ENCODE measurements around the gene ARRB1.
"Not testable (repeated sequence)": the region's sequence is repeated elsewhere in the genome, so short reads cannot be mapped to it uniquely, and the experiment has no call there.

ARRB1 gene

GRCh38 chr11:75312346-75312745 lies 39.1 kb downstream of the ARRB1 start:
- peaks cover 37 to 38% of the 10 kb centered on the region in 2 donors for H3K4me1 ChIP-seq (ENCODE audit: control insufficient read depth in 1 of 2, insufficient read depth in 2 of 2, low read length in 2 of 2)
- peak overlapping the region in 1 of 2 donors; percentile 31 for H3K4me3 ChIP-seq (ENCODE audit: low read depth in 1 of 2, low read length in 2 of 2)
- no peaks in the 10 kb centered on the region for H3K27me3 ChIP-seq (ENCODE audit: control insufficient read depth in 1 of 2, insufficient read depth in 2 of 2, low read length in 2 of 2)
- peak overlapping the region; percentile 53 for H3K27ac ChIP-seq (ENCODE audit: low read depth, low read length)
- peak overlapping the region; percentile 16 to 69 for H3K9ac ChIP-seq (ENCODE audit: low read depth in 1 of 2, low read length in 2 of 2)
- peaks cover 0 to 20% of the 10 kb centered on the region in 2 donors for H3K36me3 ChIP-seq (ENCODE audit: control insufficient read depth in 1 of 2, insufficient read depth in 2 of 2, low read length in 2 of 2)
- H3K9me3 ChIP-seq (ENCODE audit: control insufficient read depth in 1 of 2, low read length in 2 of 2), result no peaks in the 10 kb centered on the region

GRCh38 chr11:75311858-75312288 lies 39.6 kb downstream of the ARRB1 start:
- peak overlapping the region; percentile 16 to 69 for H3K9ac ChIP-seq (ENCODE audit: low read depth in 1 of 2, low read length in 2 of 2)
- H3K27me3 ChIP-seq (ENCODE audit: control insufficient read depth in 1 of 2, insufficient read depth in 2 of 2, low read length in 2 of 2), result no peaks in the 10 kb centered on the region
- peak overlapping the region; percentile 53 for H3K27ac ChIP-seq (ENCODE audit: low read depth, low read length)
- peaks cover 34 to 40% of the 10 kb centered on the region in 2 donors for H3K4me1 ChIP-seq (ENCODE audit: control insufficient read depth in 1 of 2, insufficient read depth in 2 of 2, low read length in 2 of 2)
- H3K36me3 ChIP-seq (ENCODE audit: control insufficient read depth in 1 of 2, insufficient read depth in 2 of 2, low read length in 2 of 2), result peaks cover 0 to 23% of the 10 kb centered on the region in 2 donors
- no peaks in the 10 kb centered on the region for H3K9me3 ChIP-seq (ENCODE audit: control insufficient read depth in 1 of 2, low read length in 2 of 2)
- H3K4me3 ChIP-seq (ENCODE audit: low read depth in 1 of 2, low read length in 2 of 2), result peak overlapping the region in 1 of 2 donors; percentile 52

- Histone ChIP-seq H3K4me1 (ENCODE audit: control insufficient read depth in 1 of 2, insufficient read depth in 2 of 2, low read length in 2 of 2) (peaks cover 29 to 41% of the 10 kb centered on the region in 2 donors), H3K4me3 (ENCODE audit: low read depth in 1 of 2, low read length in 2 of 2) (no peak overlapping the region), H3K27ac (ENCODE audit: low read depth, low read length) (no peak overlapping the region), H3K36me3 (ENCODE audit: control insufficient read depth in 1 of 2, insufficient read depth in 2 of 2, low read length in 2 of 2) (peaks cover 0 to 26% of the 10 kb centered on the region in 2 donors), H3K9ac (ENCODE audit: low read depth in 1 of 2, low read length in 2 of 2) (no peak overlapping the region), H3K27me3 (ENCODE audit: control insufficient read depth in 1 of 2, insufficient read depth in 2 of 2, low read length in 2 of 2) (no peaks in the 10 kb centered on the region), H3K9me3 (ENCODE audit: control insufficient read depth in 1 of 2, low read length in 2 of 2) (no peaks in the 10 kb centered on the region)
These were observed 42.5 kb downstream of the ARRB1 start for GRCh38 chr11:75308986-75309385.

DNA sequence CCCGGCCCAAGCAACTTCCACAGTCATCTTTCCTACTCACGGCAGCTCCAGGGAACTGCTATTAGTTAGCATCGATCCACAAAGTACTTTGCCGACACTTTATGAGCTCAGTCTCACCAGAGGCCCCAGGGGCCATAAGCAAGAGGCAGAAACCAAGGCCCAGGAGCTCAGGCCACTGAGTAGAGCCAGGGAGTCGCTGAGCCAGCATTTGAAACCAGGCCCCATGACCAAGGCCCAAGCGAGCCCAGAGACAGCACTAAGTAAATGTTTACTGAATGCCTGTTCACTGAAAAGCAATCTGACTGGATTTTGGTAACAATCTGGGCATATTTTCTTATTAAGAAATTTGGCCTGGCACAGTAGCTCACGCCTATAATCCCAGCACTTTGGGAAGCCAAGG lies 43.3 kb downstream of the ARRB1 start:
- H3K27ac ChIP-seq (ENCODE audit: low read depth, low read length), result no peak overlapping the region
- no peak overlapping the region for H3K4me3 ChIP-seq (ENCODE audit: low read depth in 1 of 2, low read length in 2 of 2)
- no peaks in the 10 kb centered on the region for H3K27me3 ChIP-seq (ENCODE audit: control insufficient read depth in 1 of 2, insufficient read depth in 2 of 2, low read length in 2 of 2)
- no peaks in the 10 kb centered on the region for H3K9me3 ChIP-seq (ENCODE audit: control insufficient read depth in 1 of 2, low read length in 2 of 2)
- H3K4me1 ChIP-seq (ENCODE audit: control insufficient read depth in 1 of 2, insufficient read depth in 2 of 2, low read length in 2 of 2), result peaks cover 22 to 33% of the 10 kb centered on the region in 2 donors
- peaks cover 0 to 26% of the 10 kb centered on the region in 2 donors for H3K36me3 ChIP-seq (ENCODE audit: control insufficient read depth in 1 of 2, insufficient read depth in 2 of 2, low read length in 2 of 2)
- no peak overlapping the region for H3K9ac ChIP-seq (ENCODE audit: low read depth in 1 of 2, low read length in 2 of 2)

DNA sequence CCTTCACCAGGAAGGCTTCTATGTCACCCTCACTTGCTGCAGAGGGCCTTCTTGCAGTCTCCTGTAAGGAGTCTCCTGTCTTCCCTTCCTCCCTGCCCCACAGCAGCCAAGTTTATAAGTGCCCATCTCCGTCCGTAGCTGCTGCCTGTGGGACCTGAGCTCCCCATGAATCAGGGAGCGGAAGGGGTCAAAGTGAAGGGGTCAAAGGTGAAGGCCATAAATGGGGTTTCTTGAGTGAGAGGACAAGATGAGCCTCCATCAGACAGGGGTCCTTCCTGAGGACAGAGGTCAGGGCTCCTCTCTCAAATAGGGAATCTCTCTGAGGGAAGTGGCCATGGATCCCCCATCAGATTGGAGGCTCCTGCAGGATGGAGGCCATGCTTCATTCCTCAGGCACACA lies 44.4 kb downstream of the ARRB1 start:
- Histone ChIP-seq H3K27me3 (ENCODE audit: control insufficient read depth in 1 of 2, insufficient read depth in 2 of 2, low read length in 2 of 2) (no peaks in the 10 kb centered on the region), H3K4me3 (ENCODE audit: low read depth in 1 of 2, low read length in 2 of 2) (no peak overlapping the region), H3K9ac (ENCODE audit: low read depth in 1 of 2, low read length in 2 of 2) (no peak overlapping the region), H3K36me3 (ENCODE audit: control insufficient read depth in 1 of 2, insufficient read depth in 2 of 2, low read length in 2 of 2) (peaks cover 0 to 26% of the 10 kb centered on the region in 2 donors), H3K9me3 (ENCODE audit: control insufficient read depth in 1 of 2, low read length in 2 of 2) (no peaks in the 10 kb centered on the region), H3K4me1 (ENCODE audit: control insufficient read depth in 1 of 2, insufficient read depth in 2 of 2, low read length in 2 of 2) (peaks cover 22 to 27% of the 10 kb centered on the region in 2 donors), H3K27ac (ENCODE audit: low read depth, low read length) (no peak overlapping the region)

DNA sequence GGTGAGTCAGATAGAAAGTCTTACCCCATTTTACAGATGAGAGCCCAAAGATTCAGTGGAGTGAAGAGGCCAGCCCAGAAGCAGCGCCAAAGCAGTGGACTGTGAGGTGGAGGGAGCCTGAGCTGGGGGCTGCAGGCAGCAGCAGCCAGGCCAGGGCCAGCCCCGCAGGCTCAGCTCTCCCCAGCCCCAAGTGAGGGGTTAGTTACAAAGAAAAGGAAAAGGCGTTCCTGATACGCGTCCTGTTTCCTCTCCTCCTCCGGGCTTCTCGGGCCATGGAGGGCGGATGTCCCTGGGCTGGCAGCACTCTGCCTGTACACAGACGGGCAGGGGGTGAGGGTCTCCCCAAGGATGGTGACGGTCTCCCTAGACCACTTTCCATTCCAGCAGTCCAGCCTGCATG lies 44.9 kb downstream of the ARRB1 start:
- H3K4me1 ChIP-seq (ENCODE audit: control insufficient read depth in 1 of 2, insufficient read depth in 2 of 2, low read length in 2 of 2), result peaks cover 20 to 27% of the 10 kb centered on the region in 2 donors
- H3K9ac ChIP-seq (ENCODE audit: low read depth in 1 of 2, low read length in 2 of 2), result no peak overlapping the region
- no peaks in the 10 kb centered on the region for H3K9me3 ChIP-seq (ENCODE audit: control insufficient read depth in 1 of 2, low read length in 2 of 2)
- H3K27me3 ChIP-seq (ENCODE audit: control insufficient read depth in 1 of 2, insufficient read depth in 2 of 2, low read length in 2 of 2), result no peaks in the 10 kb centered on the region
- H3K36me3 ChIP-seq (ENCODE audit: control insufficient read depth in 1 of 2, insufficient read depth in 2 of 2, low read length in 2 of 2), result peaks cover 0 to 26% of the 10 kb centered on the region in 2 donors
- no peak overlapping the region for H3K27ac ChIP-seq (ENCODE audit: low read depth, low read length)
- no peak overlapping the region for H3K4me3 ChIP-seq (ENCODE audit: low read depth in 1 of 2, low read length in 2 of 2)

- H3K27ac ChIP-seq (ENCODE audit: low read depth, low read length), result no peak overlapping the region
- H3K4me3 ChIP-seq (ENCODE audit: low read depth in 1 of 2, low read length in 2 of 2), result no peak overlapping the region
- H3K27me3 ChIP-seq (ENCODE audit: control insufficient read depth in 1 of 2, insufficient read depth in 2 of 2, low read length in 2 of 2), result no peaks in the 10 kb centered on the region
- peaks cover 0 to 26% of the 10 kb centered on the region in 2 donors for H3K36me3 ChIP-seq (ENCODE audit: control insufficient read depth in 1 of 2, insufficient read depth in 2 of 2, low read length in 2 of 2)
- H3K9me3 ChIP-seq (ENCODE audit: control insufficient read depth in 1 of 2, low read length in 2 of 2), result no peaks in the 10 kb centered on the region
- peaks cover 22 to 29% of the 10 kb centered on the region in 2 donors for H3K4me1 ChIP-seq (ENCODE audit: control insufficient read depth in 1 of 2, insufficient read depth in 2 of 2, low read length in 2 of 2)
- no peak overlapping the region for H3K9ac ChIP-seq (ENCODE audit: low read depth in 1 of 2, low read length in 2 of 2)
These were observed 45.5 kb downstream of the ARRB1 start for GRCh38 chr11:75305993-75306392.

DNA sequence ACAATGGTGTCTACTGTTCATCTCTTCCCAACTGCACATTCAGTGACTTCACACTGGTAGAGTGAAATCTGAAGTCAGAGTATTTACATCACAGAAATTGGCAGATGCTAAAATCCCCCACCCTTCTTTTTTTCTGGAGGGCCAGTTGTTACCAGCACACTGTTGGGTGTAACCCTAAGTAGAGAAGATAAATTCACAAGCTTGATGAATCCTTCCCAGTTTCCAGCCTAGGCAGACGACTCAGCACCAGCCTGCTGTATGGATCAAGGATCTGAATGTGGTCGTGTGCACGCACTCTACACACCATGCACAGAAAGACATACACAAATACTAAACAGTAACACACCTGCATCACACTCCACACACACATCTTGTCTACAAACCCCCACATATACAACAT lies 46.0 kb downstream of the ARRB1 start:
- Histone ChIP-seq H3K4me3 (ENCODE audit: low read depth in 1 of 2, low read length in 2 of 2) (no peak overlapping the region), H3K9me3 (ENCODE audit: control insufficient read depth in 1 of 2, low read length in 2 of 2) (no peaks in the 10 kb centered on the region), H3K36me3 (ENCODE audit: control insufficient read depth in 1 of 2, insufficient read depth in 2 of 2, low read length in 2 of 2) (peaks cover 0 to 21% of the 10 kb centered on the region in 2 donors), H3K9ac (ENCODE audit: low read depth in 1 of 2, low read length in 2 of 2) (no peak overlapping the region), H3K4me1 (ENCODE audit: control insufficient read depth in 1 of 2, insufficient read depth in 2 of 2, low read length in 2 of 2) (peaks cover 23 to 27% of the 10 kb centered on the region in 2 donors), H3K27me3 (ENCODE audit: control insufficient read depth in 1 of 2, insufficient read depth in 2 of 2, low read length in 2 of 2) (no peaks in the 10 kb centered on the region), H3K27ac (ENCODE audit: low read depth, low read length) (no peak overlapping the region)

- H3K9ac ChIP-seq (ENCODE audit: low read depth in 1 of 2, low read length in 2 of 2); H3K4me3 ChIP-seq (ENCODE audit: low read depth in 1 of 2, low read length in 2 of 2); H3K27me3 ChIP-seq (ENCODE audit: control insufficient read depth in 1 of 2, insufficient read depth in 2 of 2, low read length in 2 of 2); H3K9me3 ChIP-seq (ENCODE audit: control insufficient read depth in 1 of 2, low read length in 2 of 2); H3K27ac ChIP-seq (ENCODE audit: low read depth, low read length): not testable (repeated sequence)
- H3K36me3 ChIP-seq (ENCODE audit: control insufficient read depth in 1 of 2, insufficient read depth in 2 of 2, low read length in 2 of 2), result peaks cover 0 to 16% of the 10 kb centered on the region in 2 donors
- peaks cover 23 to 27% of the 10 kb centered on the region in 2 donors for H3K4me1 ChIP-seq (ENCODE audit: control insufficient read depth in 1 of 2, insufficient read depth in 2 of 2, low read length in 2 of 2)
These were observed 46.5 kb downstream of the ARRB1 start for GRCh38 chr11:75304941-75305340.

- H3K4me3 ChIP-seq (ENCODE audit: low read depth in 1 of 2, low read length in 2 of 2), result no peak overlapping the region
- H3K36me3 ChIP-seq (ENCODE audit: control insufficient read depth in 1 of 2, insufficient read depth in 2 of 2, low read length in 2 of 2), result peaks cover 0 to 6% of the 10 kb centered on the region in 2 donors
- H3K9me3 ChIP-seq (ENCODE audit: control insufficient read depth in 1 of 2, low read length in 2 of 2), result no peaks in the 10 kb centered on the region
- H3K4me1 ChIP-seq (ENCODE audit: control insufficient read depth in 1 of 2, insufficient read depth in 2 of 2, low read length in 2 of 2), result peaks cover 23 to 27% of the 10 kb centered on the region in 2 donors
- H3K9ac ChIP-seq (ENCODE audit: low read depth in 1 of 2, low read length in 2 of 2), result no peak overlapping the region
- no peak overlapping the region for H3K27ac ChIP-seq (ENCODE audit: low read depth, low read length)
- H3K27me3 ChIP-seq (ENCODE audit: control insufficient read depth in 1 of 2, insufficient read depth in 2 of 2, low read length in 2 of 2), result no peaks in the 10 kb centered on the region
These were observed 47.8 kb downstream of the ARRB1 start for GRCh38 chr11:75303544-75304224.
